Activated CD8-positive, alpha-beta T cell treated with anti-CD3 and anti-CD28 coated beads for 36 hours (primary cell): Measurements from ENCODE around the gene KCNQ1OT1. TPM values are rescaled to one million over a fixed set of nuclear protein-coding genes. Genes with fewer than 3 reads are reported as not detected.

Source experiments
- ATAC-seq: fragments of 200-7000 bp; cut with Tn5 transposase; one replicate; pipeline ENCODE4 v1.10.0; 2021; ENCODE audit warnings: mild to moderate bottlenecking, moderate library complexity
- CTCF ChIA-PET: fragments of 350-600 bp; sonication (Branson Sonifier 250); formaldehyde crosslinking; loops from one replicate; lab custom pipeline; 2021; ENCODE audit warnings: antibody characterized with exemption; lab: Charles Lee
- POLR2A ChIA-PET: fragments of 350-600 bp; sonication (Branson Sonifier 250); formaldehyde crosslinking; loops from one replicate; lab custom pipeline; 2021; ENCODE audit warnings: antibody characterized with exemption; lab: Charles Lee
- DNase-seq: peaks from one replicate; pipeline ENCODE4 v3.0.0-alpha.2; 2020
- H3K27ac Mint-ChIP-seq: one replicate; pipeline ENCODE4 v1.8.0; 2021; ENCODE audit warnings: mild to moderate bottlenecking, mixed read lengths
- H3K27me3 Mint-ChIP-seq: one replicate; pipeline ENCODE4 v1.8.0; 2021; ENCODE audit warnings: mixed read lengths
- H3K36me3 Mint-ChIP-seq: one replicate; pipeline ENCODE4 v1.8.0; 2021; ENCODE audit warnings: low read depth, mixed read lengths
- H3K4me1 Mint-ChIP-seq: one replicate; pipeline ENCODE4 v1.8.0; 2021; ENCODE audit warnings: low read depth, mixed read lengths
- H3K4me3 Mint-ChIP-seq: one replicate; pipeline ENCODE4 v1.8.0; 2021; ENCODE audit warnings: mild to moderate bottlenecking, moderate library complexity, mixed read lengths
- H3K9me3 Mint-ChIP-seq: one replicate; pipeline ENCODE4 v1.8.0; 2021; ENCODE audit warnings: mixed read lengths
- CTCF ChIP-seq: fragments of 200-600 bp; IDR thresholded peaks from one replicate; pipeline ENCODE4 v1.8.0; 2022; ENCODE audit warnings: antibody characterized with exemption, mild to moderate bottlenecking
- intact Hi-C: fragments of 100-400 bp; cut with micrococcal nuclease; formaldehyde crosslinking; loops from one replicate; pipeline ENCODE4 v1.10.0; 2022
- total RNA-seq, 2 experiments: library from RNA; stranded (reverse); gene quantifications; one replicate each; pipeline ENCODE4 v1.2.3, GENCODE V29; 2021

Gene KCNQ1OT1
- total RNA-seq, 2 experiments from 2014 or later = 0.22 to 0.23 TPM

GRCh38 chr11:2569321-2569721 is 130.5 kb downstream of the KCNQ1OT1 start:
- Mint-ChIP-seq H3K36me3 (no peaks in the 10 kb centered on the region), H3K4me1 (no peaks in the 10 kb centered on the region), H3K9me3 (no peaks in the 10 kb centered on the region), H3K4me3 (no peak overlapping the region), H3K27me3 (no peaks in the 10 kb centered on the region), H3K27ac (no peak overlapping the region)
- no peak for DNase-seq
- intact Hi-C loops = no loop called here
- ATAC-seq = no peak
- CTCF ChIA-PET = interaction anchor here (1.5 to 2.1 kb wide), 3 partner anchors 16 to 37 kb away, joined by 3 to 9 read pairs (median 3); no protein-coding TSS in a partner anchor
- POLR2A ChIA-PET = no interaction called here
- no peak for TF ChIP-seq CTCF

GRCh38 chr11:2567026-2567671 is 132.6 kb downstream of the KCNQ1OT1 start:
- no peak for TF ChIP-seq CTCF
- ChIA-PET CTCF (interaction anchor here (2.1 kb wide), 1 partner anchor 34 kb away, joined by 9 read pairs; no protein-coding TSS in a partner anchor), POLR2A (no interaction called here)
- H3K4me3 Mint-ChIP-seq = no peak overlapping the region
- no peaks in the 10 kb centered on the region for H3K27me3 Mint-ChIP-seq
- no peaks in the 10 kb centered on the region for H3K4me1 Mint-ChIP-seq
- no peaks in the 10 kb centered on the region for H3K36me3 Mint-ChIP-seq
- no peaks in the 10 kb centered on the region for H3K9me3 Mint-ChIP-seq
- H3K27ac Mint-ChIP-seq = no peak overlapping the region
- intact Hi-C loops = no loop called here
- ATAC-seq (no peak), DNase-seq (no peak)

GRCh38 chr11:2566223-2567025 is 133.4 kb downstream of the KCNQ1OT1 start:
- Mint-ChIP-seq H3K27ac (no peak overlapping the region), H3K36me3 (no peaks in the 10 kb centered on the region), H3K9me3 (no peaks in the 10 kb centered on the region), H3K4me1 (no peaks in the 10 kb centered on the region), H3K27me3 (no peaks in the 10 kb centered on the region), H3K4me3 (no peak overlapping the region)
- no peak for ATAC-seq
- no peak for DNase-seq
- POLR2A ChIA-PET = interaction anchor here (0.8 kb wide), 1 partner anchor 33 kb away, joined by 3 read pairs; no protein-coding TSS in a partner anchor
- CTCF ChIA-PET = no interaction called here
- TF ChIP-seq CTCF = no peak
- intact Hi-C loops = no loop called here

GRCh38 chr11:2565447-2566222 is 134.2 kb downstream of the KCNQ1OT1 start:
- intact Hi-C loops = no loop called here
- H3K9me3 Mint-ChIP-seq = no peaks in the 10 kb centered on the region
- H3K4me3 Mint-ChIP-seq = no peak overlapping the region
- no peak for TF ChIP-seq CTCF
- no peak for DNase-seq
- no peaks in the 10 kb centered on the region for H3K36me3 Mint-ChIP-seq
- H3K27me3 Mint-ChIP-seq = no peaks in the 10 kb centered on the region
- no peak overlapping the region for H3K27ac Mint-ChIP-seq
- no peaks in the 10 kb centered on the region for H3K4me1 Mint-ChIP-seq
- POLR2A ChIA-PET = interaction anchor here (0.8 kb wide), 1 partner anchor 33 kb away, joined by 3 read pairs; no protein-coding TSS in a partner anchor
- CTCF ChIA-PET = no interaction called here
- no peak for ATAC-seq
